ENCODE measurements around the gene SPOCK2.

SPOCK2 gene

GRCh38 chr10:72086466-72087391 is 1.6 kb downstream of the SPOCK2 start:
- no peak for DNase-seq

GRCh38 chr10:72085864-72086465 is 2.4 kb downstream of the SPOCK2 start:
- no peak for DNase-seq

DNA sequence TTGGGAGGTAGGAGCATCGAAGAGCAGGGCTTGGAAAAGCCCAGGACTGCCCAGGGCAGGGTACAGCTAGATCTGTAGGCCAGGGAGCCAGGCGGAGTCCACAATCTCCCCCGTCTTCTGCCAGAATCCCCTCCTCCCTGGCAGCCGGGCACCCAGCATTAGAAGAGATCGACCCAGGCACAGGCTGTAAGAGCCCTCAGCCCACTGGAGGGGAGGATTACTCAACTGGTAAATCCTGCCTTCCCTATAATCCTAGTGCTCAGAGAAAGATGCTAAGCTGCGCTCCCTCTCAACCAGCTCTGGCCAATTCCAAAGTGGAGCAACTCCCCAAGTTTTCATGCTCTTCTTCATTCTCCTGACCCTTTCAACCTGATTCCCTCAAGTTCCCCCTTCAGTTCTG is 3.2 kb downstream of the SPOCK2 start:
- no peak for DNase-seq

DNA sequence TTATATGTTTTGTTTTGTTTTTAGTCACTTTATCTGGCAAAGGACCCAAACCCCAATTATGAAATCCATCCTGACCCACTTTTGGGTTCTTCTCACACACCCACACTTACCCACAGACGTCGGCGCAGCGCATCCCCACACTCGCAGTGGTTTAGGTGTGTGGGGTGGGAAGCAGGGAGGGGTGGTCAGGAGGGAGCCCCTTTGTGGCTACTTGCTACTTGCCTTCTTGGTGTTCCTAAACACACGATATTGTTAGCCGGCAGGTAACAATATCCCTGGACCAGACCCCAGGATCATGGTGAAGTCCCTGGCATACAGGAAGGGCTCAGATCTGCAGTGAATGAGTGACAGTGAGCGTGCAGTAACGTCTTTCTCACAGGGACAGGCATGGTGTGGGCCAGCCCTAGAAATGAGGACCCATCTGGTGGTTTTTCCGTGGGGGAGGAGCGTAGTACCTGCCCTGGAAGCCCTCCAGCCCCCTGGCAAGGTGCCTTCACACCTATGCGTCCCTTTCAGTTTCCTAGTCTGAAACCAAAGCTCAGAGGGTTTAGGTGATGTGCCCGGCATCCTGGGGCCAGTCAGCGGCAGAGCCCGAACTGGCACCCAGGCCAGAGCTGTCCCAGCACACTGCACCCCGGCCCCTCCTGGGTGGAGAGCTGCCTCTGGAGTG is 4.4 kb downstream of the SPOCK2 start:
- no peak for DNase-seq

DNA sequence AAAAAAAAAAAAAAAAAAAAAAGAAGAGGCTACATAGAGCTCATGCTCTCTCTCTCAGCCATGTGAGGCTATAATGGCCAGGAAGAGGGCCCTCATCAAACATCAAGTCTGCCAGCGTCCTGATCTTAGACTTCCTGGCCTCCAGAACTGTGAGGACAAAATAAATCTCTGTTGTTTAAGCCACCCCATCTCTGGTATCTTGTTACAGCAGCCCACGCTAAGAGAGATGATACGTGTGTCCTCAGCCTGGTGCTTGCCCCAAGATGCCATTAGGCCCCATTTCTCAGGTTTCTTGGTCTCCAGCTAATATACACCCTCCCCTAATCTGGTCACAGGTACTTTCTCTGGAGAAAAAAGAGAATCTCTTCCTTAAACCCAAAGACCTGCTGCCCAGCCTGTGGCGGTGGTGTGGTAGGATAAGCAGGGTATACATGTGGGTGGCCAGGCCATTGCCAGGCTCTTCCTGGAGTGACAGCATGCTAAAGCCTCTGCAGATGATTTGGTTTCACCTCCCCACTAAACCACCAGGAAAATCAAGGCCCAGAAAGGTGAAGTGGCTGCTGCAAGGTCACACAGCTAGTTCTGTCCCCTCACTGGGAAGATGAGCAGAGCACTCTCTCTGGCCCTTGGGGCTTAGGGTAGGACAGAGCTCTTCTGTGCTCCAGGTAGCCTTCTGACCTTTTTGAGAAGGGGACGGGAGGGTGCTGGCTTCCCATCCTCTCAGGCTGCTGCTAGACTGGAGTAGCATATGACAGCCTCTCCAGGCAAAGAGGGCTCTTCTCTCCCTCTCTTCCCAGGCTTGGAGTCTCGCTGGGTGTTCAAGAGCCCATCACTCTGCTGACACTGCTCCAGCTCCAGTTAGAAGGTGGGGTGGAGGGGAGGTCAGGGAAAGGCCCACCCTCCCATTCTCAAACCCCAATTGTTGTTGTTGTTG is 5.2 kb downstream of the SPOCK2 start:
- no peak for DNase-seq

DNA sequence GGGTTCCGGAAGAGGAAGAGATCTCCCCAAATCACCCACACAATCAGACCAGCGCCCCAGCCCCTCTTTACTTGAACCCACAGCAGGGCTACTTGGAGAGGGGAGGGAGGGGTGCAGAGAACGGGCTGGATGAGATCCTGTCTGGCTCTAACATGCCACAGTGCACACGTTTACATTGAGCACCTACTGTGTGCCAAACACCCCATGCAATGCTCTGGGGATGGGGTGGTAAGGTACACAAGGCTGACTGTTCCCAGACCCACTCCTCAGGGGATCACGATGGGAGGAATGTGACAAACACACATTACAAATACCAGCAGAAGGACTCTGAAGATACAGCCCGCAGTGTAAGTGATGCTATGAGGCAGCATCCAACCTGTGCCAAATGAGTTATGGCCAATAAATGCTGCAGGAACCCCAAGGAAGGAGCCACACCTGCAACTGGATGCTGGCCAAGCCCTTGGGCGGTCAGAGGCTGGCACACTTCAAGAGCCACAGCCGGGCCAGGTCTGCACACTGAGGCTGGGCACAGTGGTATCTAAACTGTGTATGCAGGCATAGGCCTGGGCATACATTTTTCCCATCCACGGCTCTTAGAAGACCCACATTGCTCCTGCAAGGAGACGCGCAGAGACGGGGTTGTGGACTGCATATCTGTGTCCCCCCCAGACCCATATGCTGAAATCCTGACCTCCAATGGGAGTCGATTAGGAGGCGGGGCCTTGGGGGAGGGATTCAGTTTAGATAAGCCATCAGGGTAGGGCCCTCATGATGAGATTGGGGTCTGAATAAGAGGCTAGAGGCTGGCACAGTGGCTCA is 6.4 kb downstream of the SPOCK2 start:
- DNase-seq: no peak

DNA sequence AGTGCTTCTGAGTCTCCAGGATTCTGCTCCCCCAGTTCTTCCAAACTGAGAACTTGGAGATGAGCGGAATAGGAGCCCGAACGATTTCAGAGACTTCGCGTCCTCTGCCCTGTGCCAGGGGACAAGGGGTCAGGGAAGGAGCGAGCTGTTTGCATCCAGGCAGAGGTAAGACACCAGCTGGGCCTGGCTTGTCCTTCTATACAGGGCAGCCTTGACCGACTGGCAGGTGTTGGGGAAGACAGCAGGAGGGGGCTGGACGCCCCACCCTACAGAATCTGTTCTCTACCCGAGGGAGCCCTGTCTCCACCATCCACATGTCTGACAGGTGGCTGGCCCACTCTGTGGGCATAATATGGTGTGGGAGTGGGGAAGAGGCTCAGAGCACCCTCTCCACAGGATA is 7.1 kb downstream of the SPOCK2 start:
- DNase-seq: no peak

DNA sequence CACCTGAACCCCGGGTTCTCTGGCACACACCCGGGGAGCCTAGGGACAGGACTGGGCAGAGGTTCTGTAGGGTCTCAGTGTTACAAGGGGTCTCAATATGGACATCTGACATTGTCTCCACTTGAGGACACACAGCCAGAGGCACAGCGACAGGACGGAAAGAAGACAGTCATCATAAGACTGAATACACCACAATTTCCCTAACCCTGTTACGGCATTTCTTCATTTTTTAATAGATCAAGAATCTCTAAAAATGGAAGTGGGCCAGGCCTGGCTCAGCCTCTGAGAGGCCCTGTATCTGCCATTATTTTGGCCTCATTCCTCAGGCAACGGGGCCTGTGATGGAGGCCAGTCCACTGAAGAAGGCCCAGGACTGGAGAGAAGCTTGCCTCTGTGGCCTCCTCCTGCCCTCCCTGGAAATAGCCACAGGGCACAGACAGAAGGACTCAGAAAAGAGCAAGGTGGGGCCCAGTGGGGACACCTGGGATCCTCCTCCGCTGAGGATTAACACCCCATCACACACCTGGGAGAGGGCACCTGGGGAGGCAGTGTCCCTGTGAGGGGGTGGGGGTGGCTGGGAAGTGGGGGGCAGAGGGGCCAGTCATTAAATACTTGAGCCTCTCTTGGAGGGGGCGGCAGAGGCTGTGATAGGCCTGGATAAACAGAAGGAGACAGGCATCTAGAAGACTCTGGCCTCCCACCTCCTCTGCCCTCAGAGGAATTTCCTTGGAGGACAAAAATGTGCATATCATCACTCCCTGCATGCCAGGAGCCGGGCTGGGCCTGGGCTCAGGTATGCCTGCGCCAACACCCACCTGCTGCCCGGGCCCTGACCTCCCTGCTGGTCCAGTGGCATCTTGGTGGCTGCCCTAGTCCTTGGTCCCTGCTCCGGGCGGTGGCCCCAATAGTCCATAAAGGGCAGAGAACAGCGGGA is 8.0 kb downstream of the SPOCK2 start:
- no peak for DNase-seq

GRCh38 chr10:72079356-72079755 is 9.0 kb downstream of the SPOCK2 start:
- no peak for DNase-seq

- no peak for DNase-seq
Measured at GRCh38 chr10:72077275-72077990, 10.9 kb downstream of the SPOCK2 start.

DNA sequence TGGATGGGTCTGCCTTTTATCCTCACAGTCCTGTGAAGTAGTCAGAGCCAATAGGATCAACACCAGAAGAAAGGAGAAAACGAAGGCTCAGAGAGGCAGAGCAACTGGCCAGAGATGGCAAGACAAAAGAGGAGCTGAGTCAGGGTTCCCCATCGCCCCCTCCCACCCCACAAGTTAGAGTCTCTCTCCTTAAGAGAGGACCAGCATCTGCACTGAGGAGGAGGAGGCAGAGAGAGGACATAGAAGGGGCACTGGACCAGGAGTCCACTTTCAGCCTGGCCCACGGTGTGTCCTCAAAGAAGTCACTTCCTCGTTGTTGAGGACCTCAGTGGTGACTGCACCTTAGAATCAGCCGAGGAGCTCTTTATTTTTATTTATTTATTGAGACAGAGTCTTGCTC is 11.6 kb downstream of the SPOCK2 start:
- DNase-seq: no peak

DNA sequence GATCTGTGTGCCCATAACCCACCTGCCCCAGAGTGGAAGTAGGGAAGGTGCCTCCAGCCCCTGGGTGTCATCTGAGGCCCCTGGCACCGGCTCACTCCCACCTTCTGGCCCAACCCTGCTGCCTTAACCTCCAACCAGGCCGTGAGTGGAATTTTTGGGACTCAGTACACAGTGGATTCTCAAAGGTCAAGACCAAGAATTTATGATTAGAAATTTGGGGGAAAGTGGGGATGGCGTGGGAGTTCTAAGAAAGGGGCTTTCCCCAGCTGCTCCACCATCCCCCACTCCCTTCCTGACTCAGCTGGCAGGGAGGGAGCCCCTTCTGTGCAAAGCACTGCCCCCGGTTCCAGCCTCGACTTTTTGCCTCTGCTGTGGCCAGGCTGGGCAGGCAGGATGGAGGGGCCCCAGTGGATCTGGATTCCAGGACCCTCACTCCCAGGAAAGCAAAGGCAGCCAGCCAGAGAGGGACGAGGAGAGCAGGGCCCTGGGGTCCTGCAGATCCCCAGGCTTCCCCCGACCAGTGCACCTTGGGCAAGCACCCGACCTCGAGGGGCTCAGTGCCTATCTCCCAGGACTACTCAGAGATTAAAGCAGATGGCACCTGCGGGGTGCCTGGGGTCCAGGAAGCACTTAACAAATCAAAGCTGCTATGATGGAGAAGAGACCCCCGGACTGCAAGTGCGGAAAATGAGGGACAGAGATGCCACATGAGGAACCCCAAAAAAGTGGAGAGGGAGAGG is 12.8 kb downstream of the SPOCK2 start:
- no peak for DNase-seq

- no peak for DNase-seq
Measured at GRCh38 chr10:72074574-72075375, 13.6 kb downstream of the SPOCK2 start.

GRCh38 chr10:72073708-72074573 is 14.4 kb downstream of the SPOCK2 start:
- DNase-seq: no peak

DNA sequence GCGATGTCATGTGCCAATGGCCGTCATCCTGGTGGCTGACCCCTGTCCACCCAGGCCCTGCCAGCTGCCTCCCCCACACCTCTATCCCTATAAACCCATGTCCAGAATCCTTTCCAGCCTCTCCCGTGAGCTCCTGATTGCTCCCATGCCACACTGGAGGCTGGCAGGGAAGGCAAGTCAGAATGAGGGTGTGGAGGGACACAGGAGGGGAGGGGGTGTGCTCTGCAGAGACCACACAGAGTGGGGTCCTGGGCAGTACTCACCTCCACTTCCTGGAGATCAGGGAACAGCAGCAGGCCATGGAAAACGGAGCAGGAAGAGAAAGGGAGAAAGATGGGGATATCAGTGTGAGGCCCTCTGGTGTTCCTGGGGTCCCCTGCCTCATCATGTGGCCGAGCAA is 15.7 kb downstream of the SPOCK2 start:
- no peak for DNase-seq

GRCh38 chr10:72072046-72072445 is 16.3 kb downstream of the SPOCK2 start:
- DNase-seq: no peak
